ENCODE results near the gene CCS.
"Not testable (repeated sequence)": the region's sequence is repeated elsewhere in the genome, so short reads cannot be mapped to it uniquely, and the experiment has no call there.

The CCS gene

DNA sequence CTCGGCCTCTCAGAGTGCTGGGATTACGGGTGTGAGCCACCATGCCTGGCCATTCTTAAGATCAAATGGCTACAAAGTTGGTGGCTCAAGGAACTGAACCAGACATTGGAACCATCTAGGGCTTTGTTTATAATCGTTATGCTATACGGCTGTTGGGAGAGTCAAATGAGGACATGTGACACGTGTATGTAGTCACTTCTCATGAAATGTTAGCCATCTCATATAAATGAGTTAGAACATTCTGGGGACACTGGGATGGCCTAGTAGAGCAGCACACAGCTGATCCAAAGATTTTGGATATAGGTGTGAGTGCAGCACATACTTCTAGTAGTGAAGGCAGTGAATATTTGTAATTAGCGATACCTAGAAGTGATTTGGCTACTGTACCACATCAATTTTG, 38.9 kb downstream of the CCS start:
- no peak for DNase-seq

DNA sequence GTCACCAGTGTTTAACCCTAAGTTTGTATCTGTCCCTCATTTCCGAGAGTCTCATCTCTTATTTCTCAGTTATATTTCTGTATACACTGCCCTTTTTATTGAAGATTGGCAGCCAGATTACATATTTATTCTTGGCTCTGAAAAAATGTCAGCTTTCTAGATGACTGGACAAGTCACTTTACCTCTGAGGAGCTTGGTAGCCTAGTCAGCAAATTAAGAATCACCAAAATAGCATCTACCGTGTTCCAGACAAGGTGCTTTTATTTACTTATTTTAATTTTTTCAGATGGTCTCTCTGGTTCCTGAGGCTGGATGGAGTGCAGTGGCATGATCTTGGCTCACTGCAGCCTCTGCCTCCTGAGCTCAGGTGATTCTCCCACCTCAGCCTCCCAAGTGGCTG, 40.0 kb downstream of the CCS start:
- DNase-seq: no peak

DNA sequence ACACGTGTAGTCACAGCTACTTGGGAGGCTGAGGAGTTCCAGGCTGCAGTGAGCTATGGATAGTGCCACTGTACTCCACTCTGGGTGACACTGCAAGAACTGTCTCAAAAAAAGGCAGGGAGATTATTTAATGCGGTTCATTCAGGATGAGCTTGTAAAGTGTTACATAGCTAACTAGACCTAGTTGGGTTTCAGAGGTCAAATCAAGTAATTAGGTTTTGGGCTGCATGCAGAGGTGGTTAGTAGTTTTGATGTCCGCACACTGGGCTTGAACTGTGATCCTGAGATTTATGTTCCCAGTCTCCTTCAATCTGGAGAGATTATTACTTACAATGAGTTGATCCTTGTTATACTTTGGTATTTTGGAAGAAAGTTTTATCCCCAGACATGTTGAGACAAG, 43.4 kb downstream of the CCS start:
- no peak for DNase-seq

DNA sequence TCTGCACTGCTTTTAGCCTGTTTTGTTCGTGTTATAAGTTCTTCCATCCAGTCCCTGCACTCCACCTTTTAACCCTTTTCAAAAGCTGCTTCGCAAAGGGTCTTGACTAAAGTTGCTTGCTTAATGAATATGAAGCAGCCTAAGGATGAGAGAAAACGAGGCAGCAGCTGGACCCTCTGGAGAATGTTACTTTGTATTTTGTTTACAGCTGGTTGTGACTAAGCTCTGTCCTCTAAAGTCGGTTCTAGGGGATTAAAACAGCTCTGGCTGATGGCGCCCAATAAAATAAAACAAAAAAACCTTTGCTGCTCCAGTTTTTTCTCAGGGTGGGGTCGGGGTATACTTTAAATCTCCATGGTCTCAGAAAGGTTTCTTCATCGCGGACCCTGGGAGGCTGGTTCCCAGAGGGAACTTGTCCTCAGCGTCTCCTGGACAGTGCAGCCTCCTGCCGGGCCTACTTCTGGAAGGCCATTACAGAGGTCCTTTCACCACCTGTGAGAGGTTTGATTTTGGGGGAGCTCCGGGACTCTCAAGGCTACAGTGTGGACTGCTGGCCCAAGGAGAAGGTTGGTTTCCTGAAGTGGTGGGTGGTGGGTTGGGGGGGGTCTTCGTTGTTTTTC, 44.7 kb downstream of the CCS start:
- peak; percentile 57 for DNase-seq

DNA sequence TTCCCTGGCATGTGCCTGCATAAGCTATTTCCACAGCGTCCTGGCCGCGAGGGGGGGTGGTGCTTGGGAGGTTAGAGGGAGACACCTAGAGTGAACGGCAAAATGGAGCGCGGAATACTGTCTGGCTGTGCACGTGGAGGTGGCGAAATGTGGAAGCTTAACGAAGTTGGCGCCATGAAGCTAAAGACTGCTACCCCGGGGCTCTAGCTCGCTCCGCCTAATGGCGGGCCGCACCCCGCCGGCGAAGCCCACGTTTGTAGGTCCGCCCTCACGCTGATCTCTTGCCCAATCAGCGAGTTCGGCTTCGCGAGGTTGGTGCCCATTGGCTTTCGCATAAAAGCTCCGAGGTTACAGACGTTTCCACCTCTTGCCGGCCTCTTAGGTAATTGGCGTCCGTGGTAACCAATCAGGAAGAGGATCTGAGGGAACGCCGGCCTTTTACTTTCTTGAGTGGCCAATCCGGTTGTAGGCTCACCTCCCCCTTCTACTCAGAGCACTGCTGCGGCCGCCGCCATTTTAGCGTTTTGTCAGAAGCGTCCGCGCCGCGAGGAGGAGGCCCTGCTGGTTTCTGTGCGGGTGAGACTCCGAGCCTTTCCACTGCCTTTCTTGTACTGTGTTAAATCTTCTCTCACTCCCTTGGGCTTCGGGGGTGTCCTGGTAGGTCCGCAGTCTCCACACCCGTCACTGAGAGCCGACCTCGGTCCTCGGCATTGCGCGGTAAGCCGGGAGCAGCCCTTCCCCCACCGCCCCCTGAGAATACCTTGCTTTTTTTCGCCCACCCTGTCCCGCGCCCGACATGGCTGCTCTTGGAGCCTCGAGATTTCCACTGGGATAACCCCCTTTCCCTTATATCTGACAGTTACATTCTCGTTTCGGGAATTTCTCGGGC, 45.4 kb downstream of the CCS start, which contains the start of gene RBM4:
TSS of gene RBM4 (plus strand) at position 527 of the 889 bp plus-strand sequence. CDS start 1,009 bp downstream, outside the sequence.
- peak; percentile 100 for DNase-seq

DNA sequence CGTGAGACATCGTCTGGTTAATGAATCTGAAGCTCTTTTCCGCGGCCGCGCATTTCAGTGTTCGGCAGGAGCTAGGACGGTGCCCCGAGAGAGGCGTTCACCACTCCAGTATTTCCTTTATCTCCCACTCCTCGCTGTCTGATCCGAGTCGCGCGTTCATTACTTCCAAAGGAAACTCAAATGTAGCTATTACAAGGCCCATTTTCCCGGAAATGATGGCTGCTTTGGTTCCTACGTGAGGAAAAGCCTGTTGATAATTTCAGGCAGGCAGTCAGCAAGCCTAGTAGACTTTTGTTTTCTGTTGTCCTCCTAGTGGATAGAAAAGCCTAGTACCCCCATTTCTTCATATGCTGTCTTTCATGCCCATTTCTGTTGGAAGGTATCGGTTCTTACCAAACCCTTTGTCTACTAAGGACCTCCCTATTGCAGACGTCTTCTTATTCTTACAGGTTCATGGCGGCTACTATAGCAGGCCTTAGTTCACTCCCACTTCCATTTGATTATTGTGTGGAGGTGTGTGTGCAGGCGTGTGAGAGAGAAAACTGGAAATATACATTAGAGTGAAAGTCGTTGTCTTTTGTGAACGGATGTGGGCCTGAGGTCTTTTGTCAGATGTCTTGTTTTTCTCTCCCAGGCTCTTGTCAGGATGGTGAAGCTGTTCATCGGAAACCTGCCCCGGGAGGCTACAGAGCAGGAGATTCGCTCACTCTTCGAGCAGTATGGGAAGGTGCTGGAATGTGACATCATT, 46.3 kb downstream of the CCS start:
- DNase-seq: peak; percentile 16

DNA sequence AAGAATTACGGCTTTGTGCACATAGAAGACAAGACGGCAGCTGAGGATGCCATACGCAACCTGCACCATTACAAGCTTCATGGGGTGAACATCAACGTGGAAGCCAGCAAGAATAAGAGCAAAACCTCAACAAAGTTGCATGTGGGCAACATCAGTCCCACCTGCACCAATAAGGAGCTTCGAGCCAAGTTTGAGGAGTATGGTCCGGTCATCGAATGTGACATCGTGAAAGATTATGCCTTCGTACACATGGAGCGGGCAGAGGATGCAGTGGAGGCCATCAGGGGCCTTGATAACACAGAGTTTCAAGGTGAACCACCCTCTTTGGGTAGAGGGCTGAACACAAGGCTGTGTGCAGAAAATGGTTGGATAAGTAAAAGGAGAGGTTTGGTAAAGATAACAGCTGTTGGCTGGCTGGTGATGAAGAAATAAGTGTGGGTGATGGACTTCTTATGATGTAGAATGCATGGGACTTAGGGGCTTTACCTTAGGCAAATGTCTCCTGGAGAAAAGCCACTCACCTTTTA, 46.9 kb downstream of the CCS start:
- not testable (repeated sequence) for DNase-seq

DNA sequence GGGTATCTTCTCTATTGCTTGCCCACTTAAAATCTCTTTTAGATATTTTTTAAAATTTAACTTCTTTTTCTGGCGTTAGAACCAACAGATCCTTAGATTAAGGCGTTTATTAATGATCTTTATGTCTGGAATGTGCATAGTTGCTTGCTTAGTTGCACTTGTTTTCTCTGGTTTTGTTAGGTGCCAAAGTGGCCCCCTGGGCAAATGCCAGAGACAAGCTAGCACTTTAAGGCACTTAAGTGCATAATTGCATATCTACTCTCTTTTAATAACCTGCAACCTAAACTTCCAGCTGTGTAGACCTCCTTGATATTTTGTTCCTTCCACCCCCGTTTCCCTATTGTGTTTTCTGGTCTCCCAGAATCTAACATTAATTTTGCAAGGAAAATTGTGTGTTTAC, 48.8 kb downstream of the CCS start:
- peak; percentile 47 for DNase-seq

DNA sequence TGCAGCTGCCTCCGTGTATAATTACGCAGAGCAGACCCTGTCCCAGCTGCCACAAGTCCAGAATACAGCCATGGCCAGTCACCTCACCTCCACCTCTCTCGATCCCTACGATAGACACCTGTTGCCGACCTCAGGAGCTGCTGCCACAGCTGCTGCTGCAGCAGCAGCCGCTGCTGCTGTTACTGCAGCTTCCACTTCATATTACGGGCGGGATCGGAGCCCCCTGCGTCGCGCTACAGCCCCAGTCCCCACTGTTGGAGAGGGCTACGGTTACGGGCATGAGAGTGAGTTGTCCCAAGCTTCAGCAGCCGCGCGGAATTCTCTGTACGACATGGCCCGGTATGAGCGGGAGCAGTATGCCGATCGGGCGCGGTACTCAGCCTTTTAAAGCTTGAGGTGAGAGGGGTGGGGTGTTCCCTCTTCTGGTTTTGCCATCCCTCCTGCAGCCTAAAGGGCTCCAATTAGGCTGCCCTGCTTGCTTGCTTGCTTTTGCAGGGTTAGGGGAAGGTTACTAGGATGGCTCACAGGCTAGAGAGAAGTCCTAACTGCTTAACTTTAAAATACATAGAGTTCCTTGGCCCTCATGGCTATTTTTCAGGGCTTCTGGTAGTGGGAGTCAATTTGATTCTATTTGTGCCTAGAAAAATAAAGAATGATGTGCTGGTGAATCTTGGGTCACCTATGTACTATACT, 50.9 kb downstream of the CCS start:
- no peak for DNase-seq

DNA sequence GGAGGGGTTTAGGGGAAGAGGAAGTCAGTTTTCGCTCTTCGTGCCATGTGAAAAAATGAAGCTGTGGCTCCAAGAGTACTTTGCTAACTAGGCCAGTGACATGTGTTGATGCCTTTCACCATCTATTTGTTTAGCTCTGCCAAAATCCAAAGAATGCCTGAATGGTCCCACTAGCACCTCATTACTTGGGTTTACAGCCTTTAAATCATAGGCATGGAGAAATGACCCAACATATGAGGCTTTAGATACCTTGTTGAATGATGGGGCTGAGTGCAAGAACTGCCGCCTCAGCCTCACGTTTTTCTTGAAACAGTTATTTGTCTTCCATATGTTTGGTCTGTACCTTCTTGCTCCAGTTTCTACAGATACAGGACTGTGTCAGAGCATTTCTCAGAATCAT, 53.8 kb downstream of the CCS start:
- no peak for DNase-seq

DNA sequence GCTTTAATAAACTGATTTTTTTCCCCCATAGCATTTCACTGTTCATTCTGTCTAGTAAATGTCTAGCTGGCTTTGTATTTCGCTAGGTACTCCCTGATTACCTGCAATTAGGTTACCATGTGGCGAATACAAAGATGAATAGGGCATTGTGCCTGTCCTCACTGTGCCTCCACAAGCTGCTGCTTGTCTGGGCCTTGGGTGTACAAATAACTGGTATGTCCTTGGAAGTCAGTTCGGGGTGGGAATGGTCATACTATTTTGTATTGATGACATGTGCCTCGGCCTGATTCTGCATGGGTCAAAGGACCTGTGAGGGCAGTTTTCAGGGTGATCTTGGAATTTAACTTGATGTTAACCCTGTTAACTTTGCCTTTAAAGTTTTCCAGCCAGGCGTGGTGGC, 56.9 kb downstream of the CCS start:
- no peak for DNase-seq

DNA sequence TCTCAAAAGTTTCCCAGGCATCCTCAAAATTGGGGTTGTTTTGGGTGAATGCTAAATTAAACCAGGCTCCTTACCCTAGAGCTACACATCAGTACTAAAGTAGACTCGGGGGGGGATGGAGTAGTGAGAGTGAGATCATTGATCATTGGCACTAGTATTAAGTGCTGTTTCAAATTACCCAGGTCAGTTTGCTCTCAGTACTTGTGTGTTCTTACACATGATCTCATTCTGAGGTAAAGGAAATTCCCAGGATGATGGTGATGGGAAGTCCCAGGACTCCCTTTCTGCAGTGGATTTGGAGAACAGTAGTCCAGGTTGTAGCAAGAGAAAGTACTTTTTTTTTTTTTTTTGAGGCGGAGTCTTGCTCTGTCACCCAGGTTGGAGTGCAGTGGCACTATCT, 58.0 kb downstream of the CCS start:
- no peak for DNase-seq

DNA sequence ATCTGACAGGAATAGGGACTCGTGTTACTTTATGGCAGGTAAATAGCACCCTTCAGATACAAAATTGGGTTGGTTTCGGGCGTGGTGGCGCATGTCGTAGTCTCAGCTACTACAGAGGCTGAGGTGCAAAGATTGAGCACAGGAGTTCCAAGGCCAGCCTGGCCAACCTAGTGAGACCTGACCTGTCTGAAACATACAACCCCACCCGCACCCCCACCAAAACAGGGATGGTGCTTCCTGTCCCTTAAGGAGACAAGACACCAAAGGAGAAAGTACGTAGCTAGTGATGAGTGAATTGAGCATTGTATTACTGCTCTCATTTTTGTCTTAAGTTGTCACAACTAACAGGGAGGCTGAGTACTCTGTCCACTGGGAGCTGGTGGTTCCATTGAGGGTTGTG, 59.7 kb downstream of the CCS start:
- DNase-seq: no peak

DNA sequence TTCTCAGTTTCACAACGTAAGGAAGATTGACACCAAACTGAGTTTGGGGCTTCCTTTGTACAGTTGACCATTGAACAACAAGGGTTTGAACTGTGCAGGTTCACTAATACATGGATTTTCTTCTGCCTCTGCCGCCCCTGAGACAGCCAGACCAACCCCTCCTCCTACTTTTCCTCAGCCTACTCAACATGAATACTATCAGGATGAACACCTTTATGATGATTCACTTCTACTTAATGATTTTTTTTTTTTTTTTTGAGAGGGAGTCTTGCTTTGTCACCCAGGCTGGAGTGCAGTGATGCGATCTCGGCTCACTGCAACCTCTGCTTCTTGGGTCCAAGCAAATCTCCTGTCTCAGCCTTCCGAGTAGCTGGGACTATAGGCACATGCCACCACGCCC, 60.1 kb downstream of the CCS start:
- no peak for DNase-seq
